Measurements from ENCODE around the gene ZIC5. TPM values are rescaled to one million over a fixed set of nuclear protein-coding genes. Genes with fewer than 3 reads are reported as not detected.

The ZIC5 gene
- total and polyA plus RNA-seq, 9 of the 15 experiments (the other 6 are each of a cell fraction or from before 2014, with no cell fraction given), result 0.57 to 2.0 (median 1.1) TPM

DNA sequence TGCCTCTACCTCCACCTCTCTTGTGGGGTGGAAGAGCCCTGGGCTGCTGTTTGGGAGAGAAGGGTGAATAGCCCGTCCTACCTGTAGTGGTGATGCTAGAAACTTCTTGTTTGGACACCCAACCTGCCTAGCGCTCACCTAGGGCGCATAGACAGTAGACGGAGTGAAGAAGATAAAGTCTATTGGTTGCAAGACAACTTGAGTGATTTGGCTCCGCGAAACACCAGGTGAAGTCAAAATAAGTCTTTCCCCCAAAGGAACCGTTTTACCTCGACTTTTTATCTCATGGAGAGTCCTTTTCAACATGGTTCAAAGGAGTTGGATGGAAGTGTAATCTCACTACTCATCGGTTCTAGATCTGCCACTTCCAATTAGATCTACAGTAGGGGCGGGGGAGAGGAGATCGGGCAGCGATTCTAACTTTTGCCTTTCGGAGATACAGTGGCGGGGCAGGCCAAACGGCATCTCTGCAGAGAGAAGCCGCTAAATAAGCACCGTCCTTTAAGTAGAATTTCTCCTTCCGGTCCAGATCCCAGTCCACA, 694 bp upstream of the ZIC5 start (continued):
- TF ChIP-seq MTA2 (IDR thresholded peaks at IDR 0.05; ENCODE audit: low read depth), result no peak
- TF ChIP-seq, protein P1, sequence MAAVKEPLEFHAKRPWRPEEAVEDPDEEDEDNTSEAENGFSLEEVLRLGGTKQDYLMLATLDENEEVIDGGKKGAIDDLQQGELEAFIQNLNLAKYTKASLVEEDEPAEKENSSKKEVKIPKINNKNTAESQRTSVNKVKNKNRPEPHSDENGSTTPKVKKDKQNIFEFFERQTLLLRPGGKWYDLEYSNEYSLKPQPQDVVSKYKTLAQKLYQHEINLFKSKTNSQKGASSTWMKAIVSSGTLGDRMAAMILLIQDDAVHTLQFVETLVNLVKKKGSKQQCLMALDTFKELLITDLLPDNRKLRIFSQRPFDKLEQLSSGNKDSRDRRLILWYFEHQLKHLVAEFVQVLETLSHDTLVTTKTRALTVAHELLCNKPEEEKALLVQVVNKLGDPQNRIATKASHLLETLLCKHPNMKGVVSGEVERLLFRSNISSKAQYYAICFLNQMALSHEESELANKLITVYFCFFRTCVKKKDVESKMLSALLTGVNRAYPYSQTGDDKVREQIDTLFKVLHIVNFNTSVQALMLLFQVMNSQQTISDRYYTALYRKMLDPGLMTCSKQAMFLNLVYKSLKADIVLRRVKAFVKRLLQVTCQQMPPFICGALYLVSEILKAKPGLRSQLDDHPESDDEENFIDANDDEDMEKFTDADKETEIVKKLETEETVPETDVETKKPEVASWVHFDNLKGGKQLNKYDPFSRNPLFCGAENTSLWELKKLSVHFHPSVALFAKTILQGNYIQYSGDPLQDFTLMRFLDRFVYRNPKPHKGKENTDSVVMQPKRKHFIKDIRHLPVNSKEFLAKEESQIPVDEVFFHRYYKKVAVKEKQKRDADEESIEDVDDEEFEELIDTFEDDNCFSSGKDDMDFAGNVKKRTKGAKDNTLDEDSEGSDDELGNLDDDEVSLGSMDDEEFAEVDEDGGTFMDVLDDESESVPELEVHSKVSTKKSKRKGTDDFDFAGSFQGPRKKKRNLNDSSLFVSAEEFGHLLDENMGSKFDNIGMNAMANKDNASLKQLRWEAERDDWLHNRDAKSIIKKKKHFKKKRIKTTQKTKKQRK (IDR thresholded peaks at IDR 0.05; ENCODE audit: borderline replicate concordance, low read depth, low read length), result no peak

DNA sequence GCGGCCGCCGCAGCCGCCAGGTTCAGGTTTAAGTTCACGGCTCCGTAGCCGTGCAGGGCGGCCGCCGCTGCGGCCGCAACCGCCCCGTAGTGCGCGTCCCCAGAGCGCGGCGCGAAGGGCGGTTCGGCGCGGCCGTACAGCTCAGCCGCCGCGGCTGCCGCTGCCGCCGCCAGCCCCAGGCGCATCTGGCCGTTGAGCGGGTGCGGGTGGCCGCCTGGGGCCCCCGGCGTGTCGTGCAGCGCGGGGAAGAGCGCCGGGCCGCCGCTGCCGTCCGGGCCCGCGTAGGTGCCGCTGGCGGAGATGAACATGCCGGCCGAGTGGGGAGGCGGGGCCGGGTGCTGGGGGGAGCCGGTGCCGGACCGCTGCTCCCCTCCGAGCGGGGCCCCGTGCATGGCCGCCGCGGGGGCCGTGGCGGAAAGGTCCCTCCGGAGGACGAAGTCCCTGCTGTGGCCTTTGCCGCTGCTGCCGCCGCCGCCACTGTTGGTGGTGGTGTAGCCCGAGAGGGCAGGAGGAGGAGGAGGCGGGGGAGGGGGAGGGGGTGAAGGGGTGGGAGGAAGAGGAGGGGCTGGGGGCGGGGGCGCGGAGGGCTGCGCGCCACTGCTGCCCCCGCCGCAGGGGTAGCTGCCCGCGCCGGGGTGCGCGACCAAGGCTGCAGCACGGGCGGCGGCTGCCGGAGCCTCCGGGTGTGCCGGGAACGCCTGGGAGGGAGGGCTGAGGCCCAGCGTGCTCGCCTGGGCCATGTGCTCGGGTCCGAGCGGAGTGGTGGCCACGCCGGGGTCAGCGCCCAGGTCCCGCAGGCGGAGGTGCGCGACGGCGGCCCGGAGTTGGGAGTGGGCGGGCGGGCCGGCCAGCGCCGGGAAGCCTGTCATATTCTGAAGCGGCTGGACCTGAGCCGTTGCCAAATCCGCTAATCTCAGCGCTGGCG, 654 bp downstream of the ZIC5 start:
- in situ Hi-C loops (cut with MboI), result no loop called here
- POLR2A ChIA-PET, result interaction anchor here (1.4 to 2.7 kb wide), 2 partner anchors 10 to 12 kb away, joined by 7 to 14 read pairs; partner anchors contain the start of gene ZIC2
- ATAC-seq (peak; percentile 73), FAIRE-seq (no peak), DNase-seq (ENCODE audit: extremely low read depth in 1 of 4, low spot score in 3 of 4) (peak; percentile 55 to 66 (median 64))
- WGBS (ENCODE audit: insufficient coverage, low coverage, missing lambda C conversion rate), result 0% methylated on average over 4 of the region's 118 CpGs
- H3K9me3 ChIP-seq (replicated peaks; ENCODE audit: control insufficient read depth, insufficient read depth, low read depth, low read length), result no peaks in the 10 kb centered on the region
- no peaks in the 10 kb centered on the region for H3K9me1 ChIP-seq (ENCODE audit: control insufficient read depth, insufficient read depth, low read length)
- H2AFZ ChIP-seq (ENCODE audit: low read depth, low read length), result peak overlapping the region; percentile 79
- peak overlapping the region; percentile 46 to 90 for H3K9ac ChIP-seq (ENCODE audit: insufficient read depth in 1 of 2, low read depth in 2 of 2, low read length in 2 of 2)
- H3K27me3 ChIP-seq (ENCODE audit: control insufficient read depth in 2 of 2, insufficient read depth in 2 of 2, low read length in 2 of 2), result no peaks in the 10 kb centered on the region
- H3K27ac ChIP-seq (ENCODE audit: extremely low read depth, low read depth, low read length), result peak overlapping the region; percentile 73; the same call in 2 of the 3 replicates
- peaks cover 0 to 45% of the 10 kb centered on the region in 2 experiments; a peak in 3 of 5 replicates for H3K4me1 ChIP-seq (replicated peaks in 1 of 2; ENCODE audit: control insufficient read depth in 2 of 2, insufficient read depth in 2 of 2, low read length in 2 of 2)
- intact Hi-C loops (cut with micrococcal nuclease), result no loop called here
- CTCF ChIA-PET (ENCODE audit: low intra/inter-chr PET ratio), result no interaction called here
- peaks cover 14% of the 10 kb centered on the region; the same call in 2 of the 3 replicates for H3K79me2 ChIP-seq (ENCODE audit: control insufficient read depth, insufficient read depth, low read length)
- peak overlapping the region; percentile 65 for H3K4me2 ChIP-seq (ENCODE audit: insufficient read depth, low read length)
- BruUV-seq (replicated peaks), result no TSS peak
- H4K20me1 ChIP-seq (replicated peaks; ENCODE audit: control insufficient read depth, insufficient read depth, low read length), result no peaks in the 10 kb centered on the region
- H3K36me3 ChIP-seq (ENCODE audit: control insufficient read depth, insufficient read depth, low read length), result peaks cover 6% of the 10 kb centered on the region; the same call in 1 of the 3 replicates
- H3K4me3 ChIP-seq, result peak overlapping the region; percentile 56
- no peak for TF ChIP-seq MCM7 (IDR thresholded peaks at IDR 0.05)
- TF ChIP-seq PHF8 (IDR thresholded peaks at IDR 0.05; ENCODE audit: borderline replicate concordance, low read length), result peak; percentile 54; the same call in 1 of the 2 replicates
- TF ChIP-seq SIN3A (IDR thresholded peaks at IDR 0.05; ENCODE audit: borderline replicate concordance in 2 of 2, control insufficient read depth in 1 of 2, low read depth in 2 of 2, low read length in 2 of 2), result peak in 1 of 2 experiments; percentile 9; a peak in 1 of 4 replicates
- no peak for TF ChIP-seq MAFG (tag; conservative IDR thresholded peaks at IDR 0.05)
- TF ChIP-seq NELFE (IDR thresholded peaks at IDR 0.05; ENCODE audit: insufficient read depth, insufficient read length), result no peak
- no peak for TF ChIP-seq YBX1 (IDR thresholded peaks at IDR 0.05)
- TF ChIP-seq, protein P2, sequence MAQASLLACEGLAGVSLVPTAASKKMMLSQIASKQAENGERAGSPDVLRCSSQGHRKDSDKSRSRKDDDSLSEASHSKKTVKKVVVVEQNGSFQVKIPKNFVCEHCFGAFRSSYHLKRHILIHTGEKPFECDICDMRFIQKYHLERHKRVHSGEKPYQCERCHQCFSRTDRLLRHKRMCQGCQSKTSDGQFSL (CRISPR knock-in tag; IDR thresholded peaks at IDR 0.05), result peak; percentile 51; the same call in 1 of the 2 replicates
- TF ChIP-seq, protein P2 (tag; IDR thresholded peaks at IDR 0.05), result no peak
- TF ChIP-seq ZNF408 (CRISPR knock-in tag; IDR thresholded peaks at IDR 0.05; ENCODE audit: low read depth), result no peak

Data from K562 (cell line).